IPS DF 6.9 (cell line): ENCODE measurements around the gene PPP1CC.
"Not testable (repeated sequence)": the region's sequence is repeated elsewhere in the genome, so short reads cannot be mapped to it uniquely, and the experiment has no call there.

Experiments used
- DNase-seq: peaks from one replicate; pipeline ENCODE4 v3.0.0-alpha.2; 2013; ENCODE audit warnings: low read depth, low spot score
- H3K27ac ChIP-seq: one replicate; pipeline ENCODE4 v1.5.1; 2013; ENCODE audit warnings: low read length, control low read depth
- H3K27me3 ChIP-seq: 2 replicates; pipeline ENCODE4 v1.6.1; 2013; ENCODE audit warnings: mild to moderate bottlenecking, low read length; ENCODE audit not compliant: control insufficient read depth, insufficient read depth
- H3K36me3 ChIP-seq: 2 replicates; pipeline ENCODE4 v1.6.1; 2013; ENCODE audit warnings: low read length; ENCODE audit not compliant: control insufficient read depth, insufficient read depth
- H3K4me1 ChIP-seq: 2 replicates; pipeline ENCODE4 v1.6.1; 2013; ENCODE audit warnings: low read length; ENCODE audit not compliant: control insufficient read depth, insufficient read depth
- H3K4me3 ChIP-seq: 2 replicates; pipeline ENCODE4 v1.5.1; 2013; ENCODE audit warnings: mild to moderate bottlenecking, low read length
- H3K9me3 ChIP-seq: 2 replicates; pipeline ENCODE4 v1.6.1; 2013; ENCODE audit warnings: low read length, inconsistent platforms; ENCODE audit not compliant: control insufficient read depth, insufficient read depth
- WGBS: extraction: QIAGEN DNeasy Blood & Tissue Kit; methylation state at CpG from one replicate; pipeline ENCODE4 v1.1.7; 2013; ENCODE audit warnings: mixed read lengths, missing lambda C conversion rate; ENCODE audit not compliant: insufficient read length, insufficient coverage; 5-methylcytosine and 5-hydroxymethylcytosine counted together

PPP1CC gene

GRCh38 chr12:110741341-110742095, 1.2 kb downstream of the PPP1CC start:
- Histone ChIP-seq H3K27me3 (no peaks in the 10 kb centered on the region), H3K27ac (no peak overlapping the region), H3K9me3 (no peaks in the 10 kb centered on the region), H3K36me3 (no peaks in the 10 kb centered on the region), H3K4me3 (peak overlapping the region; percentile 99; the same call in 1 of the 2 replicates), H3K4me1 (peaks cover 6% of the 10 kb centered on the region; the same call in 1 of the 2 replicates)
- DNase-seq = no peak
- no CpG with 5 or more reads among the region's 14 CpGs for WGBS

DNA sequence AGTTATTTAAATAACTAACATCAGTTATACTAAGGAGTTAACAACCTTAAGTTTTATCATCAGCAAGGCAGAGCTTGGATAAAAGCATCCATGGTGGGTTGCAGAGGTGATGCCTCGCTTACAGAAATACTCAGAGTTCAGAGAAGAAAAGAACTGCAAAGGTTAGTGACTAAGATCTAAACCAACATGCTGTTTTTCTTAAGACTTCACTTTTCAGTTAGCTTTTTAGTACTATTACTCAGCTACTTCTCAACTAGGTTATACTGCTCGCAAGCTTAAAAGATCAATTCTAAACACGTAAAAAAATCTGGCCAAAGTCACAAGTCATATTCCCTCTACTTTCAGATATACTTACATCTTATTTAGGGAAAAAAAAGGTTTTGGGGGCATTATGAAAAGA, 2.8 kb downstream of the PPP1CC start:
- no peak for DNase-seq
- no peak overlapping the region for H3K4me3 ChIP-seq
- H3K36me3 ChIP-seq = no peaks in the 10 kb centered on the region
- H3K4me1 ChIP-seq = peaks cover 6% of the 10 kb centered on the region; the same call in 1 of the 2 replicates
- H3K27ac ChIP-seq = no peak overlapping the region
- H3K9me3 ChIP-seq = no peaks in the 10 kb centered on the region
- no peaks in the 10 kb centered on the region for H3K27me3 ChIP-seq
- no CpG with 5 or more reads among the region's 3 CpGs for WGBS

GRCh38 chr12:110739488-110739887, 3.2 kb downstream of the PPP1CC start:
- Histone ChIP-seq H3K27me3 (no peaks in the 10 kb centered on the region), H3K4me3 (no peak overlapping the region), H3K36me3 (no peaks in the 10 kb centered on the region), H3K27ac (no peak overlapping the region), H3K4me1 (peaks cover 6% of the 10 kb centered on the region; the same call in 1 of the 2 replicates), H3K9me3 (no peaks in the 10 kb centered on the region)
- WGBS = no CpG with 5 or more reads among the region's 1 CpG
- DNase-seq = no peak

- H3K9me3 ChIP-seq = no peaks in the 10 kb centered on the region
These were observed 5.2 kb downstream of the PPP1CC start for GRCh38 chr12:110737532-110737931.

GRCh38 chr12:110737016-110737415, 5.7 kb downstream of the PPP1CC start:
- not testable (repeated sequence) for H3K9me3 ChIP-seq, DNase-seq
- WGBS = no CpG with 5 or more reads among the region's 5 CpGs

More at GRCh38 chr12:110737532-110737931, 5.2 kb downstream of the PPP1CC start:
- Histone ChIP-seq H3K4me3 (no peak overlapping the region), H3K36me3 (no peaks in the 10 kb centered on the region), H3K27ac (no peak overlapping the region), H3K4me1 (0 out of 2 replicates have a peak, but pooled peaks cover 2% of the 10 kb centered on the region), H3K27me3 (no peaks in the 10 kb centered on the region)
- no CpG with 5 or more reads among the region's 3 CpGs for WGBS
- DNase-seq = no peak

GRCh38 chr12:110733900-110734299, 8.8 kb downstream of the PPP1CC start:
- no peak for DNase-seq

More at GRCh38 chr12:110737016-110737415, 5.7 kb downstream of the PPP1CC start:
- not testable (repeated sequence) for H3K4me3 ChIP-seq, H3K4me1 ChIP-seq, H3K36me3 ChIP-seq, H3K27me3 ChIP-seq, H3K27ac ChIP-seq

DNA sequence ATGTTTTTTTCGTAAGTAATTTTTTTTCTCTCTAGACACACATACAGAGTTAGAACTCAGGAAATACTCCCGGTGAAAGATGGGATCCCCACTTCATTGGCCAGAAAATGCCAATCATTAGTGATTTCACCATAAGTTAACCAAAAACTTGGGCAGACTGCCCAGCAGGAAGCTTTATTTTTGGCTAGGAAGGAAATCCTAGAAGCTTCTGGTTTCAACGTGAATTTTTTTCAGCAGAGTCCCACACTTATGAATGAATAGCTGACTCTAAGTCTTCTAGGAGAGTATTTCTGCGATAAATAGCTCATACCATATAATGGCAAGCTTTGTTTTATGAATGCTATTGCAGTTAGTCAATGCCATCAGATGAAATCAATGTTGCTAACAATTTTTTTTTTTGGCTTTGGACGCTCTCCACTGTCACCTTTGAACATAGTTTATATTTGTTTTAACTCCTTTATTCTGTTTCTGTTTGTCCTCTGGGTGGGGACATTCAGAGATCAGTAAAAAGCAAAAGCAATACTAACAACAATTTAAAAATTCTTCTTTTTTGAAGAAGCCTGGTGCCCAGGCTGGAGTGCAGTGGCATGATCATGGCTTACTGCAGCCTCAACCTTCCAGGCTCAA, 9.5 kb downstream of the PPP1CC start:
- H3K4me1 ChIP-seq = no peaks in the 10 kb centered on the region
- H3K9me3 ChIP-seq = no peaks in the 10 kb centered on the region
- no peak overlapping the region for H3K27ac ChIP-seq
- DNase-seq = no peak
- H3K4me3 ChIP-seq = no peak overlapping the region
- peaks cover 14% of the 10 kb centered on the region; the same call in 1 of the 2 replicates for H3K36me3 ChIP-seq
- WGBS = no CpG with 5 or more reads among the region's 5 CpGs
- H3K27me3 ChIP-seq = no peaks in the 10 kb centered on the region

More at GRCh38 chr12:110733900-110734299, 8.8 kb downstream of the PPP1CC start:
- no peak overlapping the region for H3K4me3 ChIP-seq
- peaks cover 7% of the 10 kb centered on the region; the same call in 1 of the 2 replicates for H3K36me3 ChIP-seq
- H3K27ac ChIP-seq = no peak overlapping the region
- H3K27me3 ChIP-seq = no peaks in the 10 kb centered on the region
- H3K9me3 ChIP-seq = no peaks in the 10 kb centered on the region
- WGBS = no CpG with 5 or more reads among the region's 1 CpG
- no peaks in the 10 kb centered on the region for H3K4me1 ChIP-seq

GRCh38 chr12:110732572-110732971, 10.1 kb downstream of the PPP1CC start:
- Histone ChIP-seq H3K4me3 (no peak overlapping the region), H3K27ac (no peak overlapping the region), H3K27me3 (no peaks in the 10 kb centered on the region), H3K4me1 (no peaks in the 10 kb centered on the region; the same call in 1 of the 2 replicates), H3K9me3 (no peaks in the 10 kb centered on the region), H3K36me3 (peaks cover 14% of the 10 kb centered on the region; the same call in 1 of the 2 replicates)
- no peak for DNase-seq
- WGBS = no CpG with 5 or more reads among the region's 3 CpGs

- WGBS = no CpG with 5 or more reads among the region's 2 CpGs
- DNase-seq = no peak
- H3K27ac ChIP-seq = no peak overlapping the region
- H3K36me3 ChIP-seq = peaks cover 14% of the 10 kb centered on the region; the same call in 1 of the 2 replicates
- no peaks in the 10 kb centered on the region; the same call in 1 of the 2 replicates for H3K4me1 ChIP-seq
- H3K9me3 ChIP-seq = no peaks in the 10 kb centered on the region
- H3K27me3 ChIP-seq = no peaks in the 10 kb centered on the region
- no peak overlapping the region for H3K4me3 ChIP-seq
These were observed 11.2 kb downstream of the PPP1CC start for GRCh38 chr12:110731479-110731878.

DNA sequence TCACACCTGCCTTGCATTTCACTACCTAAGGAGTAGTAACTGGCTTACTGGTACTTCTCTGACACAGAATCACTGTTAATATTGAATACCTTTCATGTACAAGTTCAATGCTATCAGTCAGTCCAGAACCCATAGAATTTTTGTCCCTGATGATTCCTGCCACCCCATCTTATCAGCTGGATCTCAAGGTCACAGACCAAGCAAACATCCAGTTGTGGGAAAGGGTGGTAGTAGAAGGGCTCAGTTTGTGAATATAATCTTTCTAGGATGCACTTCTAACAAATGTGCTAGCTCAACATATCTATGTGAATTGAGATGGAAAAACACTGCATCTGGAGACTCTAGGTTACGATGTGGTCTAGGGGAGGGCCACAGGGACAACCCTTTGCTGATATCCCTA, 14.1 kb downstream of the PPP1CC start:
- Histone ChIP-seq H3K27me3 (no peaks in the 10 kb centered on the region), H3K4me1 (no peaks in the 10 kb centered on the region; the same call in 1 of the 2 replicates), H3K9me3 (no peaks in the 10 kb centered on the region), H3K36me3 (peaks cover 22% of the 10 kb centered on the region; the same call in 1 of the 2 replicates), H3K27ac (no peak overlapping the region), H3K4me3 (no peak overlapping the region)
- no peak for DNase-seq
- no CpG with 5 or more reads among the region's 1 CpG for WGBS
